ENCODE data around the gene PRSS53.
A peak's percentile ranks its signal among the peaks of the same experiment; 100 is the strongest.

The PRSS53 gene

GRCh38 chr16:31093132-31093703 is 4.5 kb upstream of the PRSS53 start:
- peak; percentile 28 for DNase-seq

GRCh38 chr16:31092330-31092729 is 3.6 kb upstream of the PRSS53 start:
- DNase-seq, result no peak

- DNase-seq, result no peak
These were observed 1.8 kb upstream of the PRSS53 start for GRCh38 chr16:31090540-31090939.

GRCh38 chr16:31089199-31089598 is 456 bp upstream of the PRSS53 start:
- DNase-seq, result no peak

GRCh38 chr16:31087971-31088370 is 772 bp downstream of the PRSS53 start:
- DNase-seq, result no peak

GRCh38 chr16:31087481-31087880 is 1.3 kb downstream of the PRSS53 start:
- no peak for DNase-seq

- no peak for DNase-seq
These were observed 2.2 kb downstream of the PRSS53 start for GRCh38 chr16:31086629-31086906.

- no peak for DNase-seq
These were observed 2.7 kb downstream of the PRSS53 start for GRCh38 chr16:31085873-31086628.

- no peak for DNase-seq
These were observed 3.3 kb downstream of the PRSS53 start for GRCh38 chr16:31085411-31085810.

- DNase-seq, result no peak
These were observed 4.0 kb downstream of the PRSS53 start for GRCh38 chr16:31084584-31085302.

GRCh38 chr16:31083981-31084380 is 4.8 kb downstream of the PRSS53 start:
- no peak for DNase-seq

- no peak for DNase-seq
These were observed 5.2 kb downstream of the PRSS53 start for GRCh38 chr16:31083556-31083955.

- DNase-seq, result no peak
These were observed 5.7 kb downstream of the PRSS53 start for GRCh38 chr16:31083081-31083480.

GRCh38 chr16:31082368-31083045 is 6.2 kb downstream of the PRSS53 start:
- no peak for DNase-seq

- DNase-seq, result peak; percentile 33
These were observed 7.1 kb downstream of the PRSS53 start for GRCh38 chr16:31081428-31082351.

GRCh38 chr16:31080756-31081419 is 7.9 kb downstream of the PRSS53 start:
- DNase-seq, result peak; percentile 83

- no peak for DNase-seq
These were observed 8.6 kb downstream of the PRSS53 start for GRCh38 chr16:31080035-31080629.

- DNase-seq, result peak; percentile 77
These were observed 9.3 kb downstream of the PRSS53 start for GRCh38 chr16:31079342-31079944.

- no peak for DNase-seq
These were observed 10.0 kb downstream of the PRSS53 start for GRCh38 chr16:31078597-31079341.
